ENCODE data around the gene KRT33A.

The KRT33A gene

GRCh38 chr17:41302981-41303380, 47.6 kb downstream of the KRT33A start:
- no peak for DNase-seq (ENCODE audit: low spot score)

DNA sequence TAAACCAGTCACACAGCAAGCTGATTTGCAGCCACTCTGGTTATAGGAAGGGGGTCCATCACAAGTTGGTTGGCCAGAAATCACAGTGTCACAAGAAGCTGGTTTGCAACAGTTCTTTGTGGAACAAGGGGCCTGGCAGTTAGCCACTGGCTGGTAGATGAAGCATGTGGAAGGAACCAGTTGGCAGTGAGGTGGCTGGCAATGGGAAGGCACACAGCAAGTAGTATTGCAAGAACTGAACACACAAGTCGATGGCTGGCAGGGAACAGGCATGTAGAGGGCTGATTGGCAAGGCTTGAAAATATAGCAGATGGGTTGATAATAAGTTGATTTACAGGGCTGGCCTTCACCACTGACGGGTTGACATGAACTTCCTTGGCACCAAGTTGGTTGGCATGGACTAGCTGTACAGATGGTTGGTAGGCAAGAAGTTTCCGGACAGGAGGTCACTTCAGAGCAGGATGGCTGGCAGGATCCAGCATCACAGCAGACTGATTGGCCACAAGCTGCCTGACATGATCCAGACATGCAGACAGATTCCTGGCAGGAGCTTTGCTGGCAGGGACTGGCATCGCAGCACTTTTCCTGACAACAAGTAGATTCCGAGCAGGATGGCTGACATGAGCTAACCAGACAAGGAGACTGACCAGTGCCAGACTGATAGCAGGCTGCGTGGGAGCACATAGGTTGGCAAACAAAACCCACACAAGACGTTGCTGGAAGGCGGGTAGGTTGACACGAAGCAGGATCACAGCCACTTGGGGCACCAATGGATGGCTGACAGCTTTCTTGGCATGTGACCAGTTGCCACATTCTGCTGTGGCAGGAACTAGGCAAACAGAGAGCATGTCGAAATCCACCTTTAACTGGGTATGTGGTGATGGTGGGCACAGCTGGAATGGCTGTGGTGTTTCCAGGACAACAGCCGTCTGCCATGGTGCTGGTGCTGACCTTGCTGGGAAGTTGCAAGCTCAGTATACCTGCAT, 48.4 kb downstream of the KRT33A start, which contains the start of gene KRTAP29-1:
Gene KRTAP29-1 (minus strand): TSS at position 936 of the 986 bp plus-strand sequence. CDS start 0 bp downstream, at position 936.
- no peak for DNase-seq (ENCODE audit: low spot score)

DNA sequence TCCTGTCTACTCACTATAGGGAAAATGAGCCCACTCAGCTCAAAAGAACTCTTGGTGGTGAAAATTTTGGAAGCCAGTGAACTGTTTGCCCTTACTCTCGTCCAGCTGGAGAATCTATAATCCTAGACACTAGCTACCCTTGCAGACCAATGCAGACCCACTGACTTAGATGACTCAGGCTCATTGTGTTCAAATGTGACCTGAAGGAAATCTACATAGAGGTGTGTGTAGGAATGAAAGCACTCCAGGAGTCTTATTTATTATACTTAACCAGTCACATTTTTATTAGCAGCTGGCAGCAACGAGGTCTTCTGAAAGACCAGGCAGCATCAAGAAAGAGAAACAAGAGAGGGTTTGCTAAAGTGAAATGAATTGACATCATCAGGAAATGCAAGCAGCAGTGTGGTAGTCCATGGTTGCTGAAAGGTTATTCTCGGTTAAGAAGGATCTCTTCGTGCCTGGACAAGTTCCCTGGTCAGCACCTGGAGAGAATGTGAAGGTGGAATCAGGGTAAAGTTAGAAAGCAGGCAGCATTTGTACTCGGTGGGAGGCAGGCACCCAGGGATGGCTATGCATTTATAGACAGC, 49.3 kb downstream of the KRT33A start:
- DNase-seq (ENCODE audit: low spot score): no peak

- DNase-seq (ENCODE audit: low spot score): no peak
Observed at GRCh38 chr17:41298458-41299135, 52.0 kb downstream of the KRT33A start.

- DNase-seq (ENCODE audit: low spot score): no peak
Observed at GRCh38 chr17:41296846-41297245, 53.8 kb downstream of the KRT33A start.

All from CD4-positive, alpha-beta T cell treated with Interleukin-6 at 100 ng/mL for 8 hours (primary cell).